Measurements from ENCODE around the gene SAFB2. TPM values are rescaled to one million over a fixed set of nuclear protein-coding genes. Genes with fewer than 3 reads are reported as not detected.

The SAFB2 gene
- total and polyA plus RNA-seq, 2 of the 13 experiments (the other 11 are each of a cell fraction or from before 2014, with no cell fraction given): 11.2 to 31.5 TPM

GRCh38 chr19:5618591-5618990, 4.0 kb downstream of the SAFB2 start:
- ATAC-seq (no peak), FAIRE-seq (no peak), DNase-seq (ENCODE audit: low spot score) (no peak)
- H3K9ac ChIP-seq (ENCODE audit: insufficient read depth, low read depth, low read length): no peak overlapping the region
- ChIA-PET POLR2A (interaction anchor here (0.6 to 1.6 kb wide), 2 partner anchors 9 to 650 kb away, joined by 3 read pairs; partner anchors contain the start of gene KDM4B), CTCF (ENCODE audit: low intra/inter-chr PET ratio, low total read pairs) (no interaction called here)
- intact Hi-C loops (cut with micrococcal nuclease; ENCODE audit: unreplicated experiment): no loop called here
- TF ChIP-seq CCDC6 (CRISPR knock-in tag; IDR thresholded peaks at IDR 0.05) (no peak), ZNF180 (CRISPR knock-in tag; IDR thresholded peaks at IDR 0.05; ENCODE audit: borderline replicate concordance, low read depth) (no peak), THAP11 (CRISPR knock-in tag; IDR thresholded peaks at IDR 0.05) (no peak), ZNF713 (CRISPR knock-in tag; IDR thresholded peaks at IDR 0.05) (no peak), GRHL1 (CRISPR knock-in tag; conservative IDR thresholded peaks at IDR 0.05) (no peak), ZNF234 (CRISPR knock-in tag; conservative IDR thresholded peaks at IDR 0.05) (no peak), GABPB1 (CRISPR knock-in tag; IDR thresholded peaks at IDR 0.05) (no peak), GLI4 (CRISPR knock-in tag; IDR thresholded peaks at IDR 0.05; ENCODE audit: borderline replicate concordance) (no peak), REPIN1 (CRISPR knock-in tag; IDR thresholded peaks at IDR 0.05; ENCODE audit: borderline replicate concordance, low read depth) (no peak), ETV6 (CRISPR knock-in tag; conservative IDR thresholded peaks at IDR 0.05) (no peak), SIN3B (IDR thresholded peaks at IDR 0.05; ENCODE audit: low read length) (no peak)
- TF ChIP-seq, protein P1, sequence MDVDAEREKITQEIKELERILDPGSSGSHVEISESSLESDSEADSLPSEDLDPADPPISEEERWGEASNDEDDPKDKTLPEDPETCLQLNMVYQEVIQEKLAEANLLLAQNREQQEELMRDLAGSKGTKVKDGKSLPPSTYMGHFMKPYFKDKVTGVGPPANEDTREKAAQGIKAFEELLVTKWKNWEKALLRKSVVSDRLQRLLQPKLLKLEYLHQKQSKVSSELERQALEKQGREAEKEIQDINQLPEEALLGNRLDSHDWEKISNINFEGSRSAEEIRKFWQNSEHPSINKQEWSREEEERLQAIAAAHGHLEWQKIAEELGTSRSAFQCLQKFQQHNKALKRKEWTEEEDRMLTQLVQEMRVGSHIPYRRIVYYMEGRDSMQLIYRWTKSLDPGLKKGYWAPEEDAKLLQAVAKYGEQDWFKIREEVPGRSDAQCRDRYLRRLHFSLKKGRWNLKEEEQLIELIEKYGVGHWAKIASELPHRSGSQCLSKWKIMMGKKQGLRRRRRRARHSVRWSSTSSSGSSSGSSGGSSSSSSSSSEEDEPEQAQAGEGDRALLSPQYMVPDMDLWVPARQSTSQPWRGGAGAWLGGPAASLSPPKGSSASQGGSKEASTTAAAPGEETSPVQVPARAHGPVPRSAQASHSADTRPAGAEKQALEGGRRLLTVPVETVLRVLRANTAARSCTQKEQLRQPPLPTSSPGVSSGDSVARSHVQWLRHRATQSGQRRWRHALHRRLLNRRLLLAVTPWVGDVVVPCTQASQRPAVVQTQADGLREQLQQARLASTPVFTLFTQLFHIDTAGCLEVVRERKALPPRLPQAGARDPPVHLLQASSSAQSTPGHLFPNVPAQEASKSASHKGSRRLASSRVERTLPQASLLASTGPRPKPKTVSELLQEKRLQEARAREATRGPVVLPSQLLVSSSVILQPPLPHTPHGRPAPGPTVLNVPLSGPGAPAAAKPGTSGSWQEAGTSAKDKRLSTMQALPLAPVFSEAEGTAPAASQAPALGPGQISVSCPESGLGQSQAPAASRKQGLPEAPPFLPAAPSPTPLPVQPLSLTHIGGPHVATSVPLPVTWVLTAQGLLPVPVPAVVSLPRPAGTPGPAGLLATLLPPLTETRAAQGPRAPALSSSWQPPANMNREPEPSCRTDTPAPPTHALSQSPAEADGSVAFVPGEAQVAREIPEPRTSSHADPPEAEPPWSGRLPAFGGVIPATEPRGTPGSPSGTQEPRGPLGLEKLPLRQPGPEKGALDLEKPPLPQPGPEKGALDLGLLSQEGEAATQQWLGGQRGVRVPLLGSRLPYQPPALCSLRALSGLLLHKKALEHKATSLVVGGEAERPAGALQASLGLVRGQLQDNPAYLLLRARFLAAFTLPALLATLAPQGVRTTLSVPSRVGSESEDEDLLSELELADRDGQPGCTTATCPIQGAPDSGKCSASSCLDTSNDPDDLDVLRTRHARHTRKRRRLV (CRISPR knock-in tag; IDR thresholded peaks at IDR 0.05): no peak
- TF ChIP-seq, protein P2, sequence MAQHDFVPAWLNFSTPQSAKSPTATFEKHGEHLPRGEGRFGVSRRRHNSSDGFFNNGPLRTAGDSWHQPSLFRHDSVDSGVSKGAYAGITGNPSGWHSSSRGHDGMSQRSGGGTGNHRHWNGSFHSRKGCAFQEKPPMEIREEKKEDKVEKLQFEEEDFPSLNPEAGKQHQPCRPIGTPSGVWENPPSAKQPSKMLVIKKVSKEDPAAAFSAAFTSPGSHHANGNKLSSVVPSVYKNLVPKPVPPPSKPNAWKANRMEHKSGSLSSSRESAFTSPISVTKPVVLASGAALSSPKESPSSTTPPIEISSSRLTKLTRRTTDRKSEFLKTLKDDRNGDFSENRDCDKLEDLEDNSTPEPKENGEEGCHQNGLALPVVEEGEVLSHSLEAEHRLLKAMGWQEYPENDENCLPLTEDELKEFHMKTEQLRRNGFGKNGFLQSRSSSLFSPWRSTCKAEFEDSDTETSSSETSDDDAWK (CRISPR knock-in tag; IDR thresholded peaks at IDR 0.05): no peak
- TF ChIP-seq, protein P3, sequence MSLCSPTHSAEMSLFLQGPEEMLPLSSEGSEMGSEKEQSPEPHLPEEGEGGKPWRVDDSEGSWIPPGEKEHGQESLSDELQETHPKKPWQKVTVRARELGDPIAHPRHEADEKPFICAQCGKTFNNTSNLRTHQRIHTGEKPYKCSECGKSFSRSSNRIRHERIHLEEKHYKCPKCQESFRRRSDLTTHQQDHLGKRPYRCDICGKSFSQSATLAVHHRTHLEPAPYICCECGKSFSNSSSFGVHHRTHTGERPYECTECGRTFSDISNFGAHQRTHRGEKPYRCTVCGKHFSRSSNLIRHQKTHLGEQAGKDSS (CRISPR knock-in tag; IDR thresholded peaks at IDR 0.05; ENCODE audit: borderline replicate concordance, low read depth): no peak
- no peaks in the 10 kb centered on the region for H4K20me1 ChIP-seq (ENCODE audit: insufficient read depth, low read length)
- no TSS peak for BruUV-seq (replicated peaks)
- no peaks in the 10 kb centered on the region for H3K9me3 ChIP-seq (ENCODE audit: low read length)
- H3K27me3 ChIP-seq (ENCODE audit: control insufficient read depth in 1 of 2, insufficient read depth in 2 of 2, low read length in 2 of 2): peaks cover 0 to 2% of the 10 kb centered on the region in 2 experiments; a peak in 1 of 5 replicates
- WGBS (ENCODE audit: low lambda C conversion rate): 97% methylated on average over 9 of the region's 9 CpGs
- no peak overlapping the region for H3K4me3 ChIP-seq (replicated peaks in 1 of 3; ENCODE audit: insufficient read depth in 1 of 3, low read depth in 2 of 3, low read length in 3 of 3)
- peaks cover 19 to 59% of the 10 kb centered on the region in 2 experiments for H3K36me3 ChIP-seq (replicated peaks in 1 of 2; ENCODE audit: control insufficient read depth in 1 of 2, insufficient read depth in 2 of 2, low read length in 2 of 2)
- H3K79me2 ChIP-seq (ENCODE audit: insufficient read depth, low read length): peaks cover 61% of the 10 kb centered on the region
- in situ Hi-C loops (cut with HindIII; ENCODE audit: extremely low pct_ligation_motif_present, low pct_unique_long_range_greater_than_20kb): no loop called here
- H3K27ac ChIP-seq (ENCODE audit: extremely low read length, insufficient read depth, low read length): no peak overlapping the region
- H2AFZ ChIP-seq (ENCODE audit: low read length): no peak overlapping the region
- H3K4me1 ChIP-seq (ENCODE audit: insufficient read depth, low read length): peaks cover 34% of the 10 kb centered on the region
- no peak overlapping the region for H3K4me2 ChIP-seq (ENCODE audit: low read depth, low read length)
